Heart right ventricle (tissue), 16 donors: ENCODE results near the gene PROX2. TPM values are rescaled to one million over a fixed set of nuclear protein-coding genes. Genes with fewer than 3 reads are reported as not detected.

Source experiments
- ATAC-seq, 8 donors: fragments of 200-7000 bp; cut with Tn5 transposase; one replicate each; pipeline ENCODE4 v1.9.1; 2020; ENCODE audit warnings: mild to moderate bottlenecking in 8 of 8, moderate library complexity in 8 of 8, moderate number of reproducible peaks in 1 of 8
- DNase-seq, 2 donors: peaks; one replicate each; pipeline ENCODE4 v3.0.0-alpha.2; 2020
- H3K27ac ChIP-seq, 10 donors: fragments of 200-600 bp; sonication (generic) in 2 of 10; one replicate each; pipeline versions ENCODE4 v1.5.0 to v1.8.0; 2020 to 2022; ENCODE audit warnings: mild to moderate bottlenecking in 3 of 10
- H3K27me3 ChIP-seq, 7 donors: fragments of 200-600 bp; one replicate each; pipeline ENCODE4 v1.8.0; 2021 to 2022; ENCODE audit warnings: mild to moderate bottlenecking in 2 of 7
- H3K36me3 ChIP-seq, 9 donors: fragments of 200-600 bp; sonication (generic) in 1 of 9; one replicate each; pipeline versions ENCODE4 v1.5.0 to v1.8.0; 2020 to 2022; ENCODE audit warnings: mild to moderate bottlenecking in 2 of 9
- H3K4me1 ChIP-seq, 9 donors: fragments of 200-600 bp; sonication (generic) in 1 of 9; one replicate each; pipeline versions ENCODE4 v1.5.0 to v1.8.0; 2020 to 2022; ENCODE audit warnings: mild to moderate bottlenecking in 4 of 9
- H3K4me3 ChIP-seq, 10 donors: fragments of 200-600 bp; sonication (generic) in 2 of 10; one replicate each; pipeline versions ENCODE4 v1.5.0 to v1.8.0; 2020 to 2022; ENCODE audit warnings: mild to moderate bottlenecking in 7 of 10, moderate library complexity in 2 of 10
- H3K9me3 ChIP-seq, 11 donors: fragments of 200-600 bp in 10 of 11; sonication (generic) in 2 of 11; one replicate each; pipeline versions ENCODE4 v1.5.0 to v1.8.0; 2013 to 2022; ENCODE audit warnings: mild to moderate bottlenecking in 2 of 11, control low read depth in 1 of 11, moderate library complexity in 1 of 11
- CTCF ChIP-seq, 9 donors: fragments of 200-600 bp; sonication (generic) in 2 of 9; IDR thresholded peaks; one replicate each; pipeline versions ENCODE4 v1.5.0 to v1.8.0; 2021 to 2022; ENCODE audit warnings: antibody characterized with exemption in 9 of 9, mild to moderate bottlenecking in 5 of 9, moderate library complexity in 1 of 9
- WGBS, 2 donors: extraction: QIAGEN DNeasy Blood & Tissue Kit; methylation state at CpG; one replicate each; pipeline ENCODE4 v1.1.7; 2013; ENCODE audit warnings: inconsistent platforms in 1 of 2; 5-methylcytosine and 5-hydroxymethylcytosine counted together
- intact Hi-C, 10 donors: fragments of 100-400 bp; cut with DNase I; formaldehyde crosslinking; loops; one replicate each; pipeline versions ENCODE4 v1.11.1 to v1.14.2; 2022
- polyA plus RNA-seq, 2 donors: library from polyadenylated mRNA; stranded (reverse); fragments of 200-250 nt; gene quantifications; one replicate each; pipeline ENCODE4 v1.2.3, GENCODE V29; 2013
- total RNA-seq, 10 donors: library from RNA; stranded (reverse); fragmentation: NEBNext Ultra II Directional in 3 of 10; extraction: Animal tissue kit (Norgen Biotek cat#: 25700) in 3 of 10; gene quantifications; one replicate each; pipeline versions ENCODE4 v1.2.1 to v1.2.4, GENCODE V29; 2021 to 2023
- donor health status: Arrhythmogenic right ventricular cardiomyopathy.
- donor health status: ischemic (EF 13 %, LVEDD 7.1; RV severe dilation, severe dysfunction).
- donor health status: healthy with polysubstance abuse.
- donor health status: DM: no; HTN: yes; CAD: no.
- donor health status: DM: no; HTN: no; CAD: no.
- donor health status: ischemic (EF 25% LVEDD 6.9; RV normal size, moderate dysfunction).
- donor health status: ischemic (EF 25% LVEDD 5.7; RV mildly dilated, moderate dysfunction).
- donor health status: healthy.
- donor health status: DM: yes; HTN: yes; CAD: no.
- donor health status: Ischemic cardiomyopathy.
- donor health status: ischemic (EF 35%, LVEDD 5.7; RV mildly dilated, moderate dysfunction).
- donor health status: nonischemic (EF 11% LVEDD 7.7; RV severe dilation, severe dysfunction).
- donor health status: DM: yes; HTN: yes; CAD: no.
- donor health status: PGD.
- donor health status: ischemic (EF 29% LVEDD 5.4; RV normal size, mild dysfunction).
- donor health status: nonischemic (EF 23%, LVEDD 6.1; RV moderate dilation, normal function).

PROX2 gene
- total and polyA plus RNA-seq, 12 donors = not detected

- TF ChIP-seq CTCF (IDR thresholded peaks at IDR 0.05) = no peak
- Histone ChIP-seq H3K27me3 (no peaks in the 10 kb centered on the region), H3K4me3 (no peak overlapping the region), H3K4me1 (peaks cover 0 to 23% (median 15%) of the 10 kb centered on the region in 9 donors), H3K36me3 (no peaks in the 10 kb centered on the region), H3K27ac (no peak overlapping the region), H3K9me3 (no peaks in the 10 kb centered on the region)
- intact Hi-C loops = loop anchor here in 8 of 10 donors (2.0 to 10.0 kb wide), 6 partner anchors 45 to 237 kb away; no protein-coding TSS in a partner anchor
- ATAC-seq (no peak), DNase-seq (no peak)
- WGBS, 2 donors = 52 to 60% methylated on average over 10 of the region's 10 CpGs
Observed at GRCh38 chr14:74859757-74860552, 16.0 kb downstream of the PROX2 start.

GRCh38 chr14:74858022-74858421 is 17.9 kb downstream of the PROX2 start:
- WGBS, 2 donors = 74 to 78% methylated on average over 1 of the region's 1 CpG
- intact Hi-C loops = no loop called here
- Histone ChIP-seq H3K4me1 (peaks cover 0 to 39% (median 15%) of the 10 kb centered on the region in 9 donors), H3K4me3 (no peak overlapping the region), H3K9me3 (no peaks in the 10 kb centered on the region), H3K27me3 (no peaks in the 10 kb centered on the region), H3K36me3 (no peaks in the 10 kb centered on the region), H3K27ac (no peak overlapping the region)
- no peak for TF ChIP-seq CTCF (IDR thresholded peaks at IDR 0.05)
- no peak for ATAC-seq
- DNase-seq = no peak

GRCh38 chr14:74856366-74856765 is 19.6 kb downstream of the PROX2 start:
- H3K9me3 ChIP-seq = no peaks in the 10 kb centered on the region
- H3K4me3 ChIP-seq = no peak overlapping the region
- DNase-seq (no peak), ATAC-seq (no peak)
- intact Hi-C loops = no loop called here
- no peaks in the 10 kb centered on the region for H3K36me3 ChIP-seq
- peaks cover 0 to 39% (median 13%) of the 10 kb centered on the region in 9 donors for H3K4me1 ChIP-seq
- no peaks in the 10 kb centered on the region for H3K27me3 ChIP-seq
- no peak for TF ChIP-seq CTCF (IDR thresholded peaks at IDR 0.05)
- WGBS, 2 donors = 85 to 97% methylated on average over 1 of the region's 1 CpG
- no peak overlapping the region for H3K27ac ChIP-seq

GRCh38 chr14:74855945-74856344 is 20.0 kb downstream of the PROX2 start:
- Histone ChIP-seq H3K4me3 (no peak overlapping the region), H3K9me3 (no peaks in the 10 kb centered on the region), H3K4me1 (peaks cover 0 to 37% (median 9%) of the 10 kb centered on the region in 9 donors), H3K27me3 (no peaks in the 10 kb centered on the region), H3K36me3 (no peaks in the 10 kb centered on the region), H3K27ac (no peak overlapping the region)
- intact Hi-C loops = no loop called here
- ATAC-seq (no peak), DNase-seq (no peak)
- WGBS, 2 donors = 83 to 85% methylated on average over 4 of the region's 4 CpGs
- TF ChIP-seq CTCF (IDR thresholded peaks at IDR 0.05) = no peak
